Fibroblast of pulmonary artery (primary cell): ENCODE results near the gene NACA2.

Source experiments
- DNase-seq: peaks from one replicate; pipeline ENCODE4 v3.0.0-alpha.2; 2010; ENCODE audit warnings: low read depth
- H3K4me3 ChIP-seq: replicated peaks from 2 replicates; pipeline ENCODE4 v1.5.1; 2011; ENCODE audit warnings: low read depth, mild to moderate bottlenecking, control low read depth, low read length, moderate library complexity
- CTCF ChIP-seq: IDR thresholded peaks from 2 replicates; pipeline ENCODE4 v1.5.1; 2011; ENCODE audit warnings: mild to moderate bottlenecking, control low read depth, low read length, inconsistent platforms; ENCODE audit errors: missing control alignments

NACA2 gene

GRCh38 chr17:61591018-61591417, at the start of gene NACA2:
TSS of gene NACA2 (minus strand) at chr17:61591219. CDS start at chr17:61591180, 39 bp downstream.
- DNase-seq: no peak
- no peak for TF ChIP-seq CTCF

GRCh38 chr17:61639818-61640217, 48.8 kb upstream of the NACA2 start:
- H3K4me3 ChIP-seq: no peak overlapping the region
- no peak for DNase-seq
- no peak for TF ChIP-seq CTCF

More at GRCh38 chr17:61591018-61591417, at the start of gene NACA2:
- H3K4me3 ChIP-seq: no peak within 1 kb of the TSS

GRCh38 chr17:61638087-61638486, 47.1 kb upstream of the NACA2 start:
- no peak for TF ChIP-seq CTCF
- no peak overlapping the region for H3K4me3 ChIP-seq
- DNase-seq: no peak

GRCh38 chr17:61635913-61636432, 45.0 kb upstream of the NACA2 start:
- H3K4me3 ChIP-seq: no peak overlapping the region
- DNase-seq: peak; percentile 79
- peak; percentile 85 for TF ChIP-seq CTCF

- TF ChIP-seq CTCF: no peak
- DNase-seq: no peak
- H3K4me3 ChIP-seq: no peak overlapping the region
Measured at GRCh38 chr17:61634942-61635538, 44.0 kb upstream of the NACA2 start.

- H3K4me3 ChIP-seq: no peak overlapping the region
- no peak for DNase-seq
- TF ChIP-seq CTCF: no peak
Measured at GRCh38 chr17:61634011-61634539, 43.1 kb upstream of the NACA2 start.

GRCh38 chr17:61632826-61633225, 41.8 kb upstream of the NACA2 start:
- no peak for DNase-seq
- no peak for TF ChIP-seq CTCF
- H3K4me3 ChIP-seq: no peak overlapping the region
